ENCODE measurements around the gene CHADL. TPM values are rescaled to one million over a fixed set of nuclear protein-coding genes. Genes with fewer than 3 reads are reported as not detected.

Gene CHADL
- total and polyA plus RNA-seq, 4 donors = 1.00 to 4.2 (median 3.9) TPM

GRCh38 chr22:41273128-41273527 lies 32.4 kb upstream of the CHADL start:
- Histone ChIP-seq H3K27me3 (ENCODE audit: control insufficient read depth in 3 of 3, insufficient read depth in 3 of 3, low read length in 2 of 3) (no peaks in the 10 kb centered on the region), H3K4me3 (no peak overlapping the region), H3K4me1 (ENCODE audit: control insufficient read depth in 5 of 5, insufficient read depth in 5 of 5, low read length in 5 of 5) (no peaks in the 10 kb centered on the region), H3K9me3 (ENCODE audit: control insufficient read depth in 4 of 4, insufficient read depth in 3 of 4, low read length in 3 of 4) (no peaks in the 10 kb centered on the region), H3K27ac (ENCODE audit: low read depth in 1 of 2, low read length in 1 of 2) (no peak overlapping the region), H3K36me3 (ENCODE audit: control insufficient read depth in 4 of 4, insufficient read depth in 4 of 4, low read length in 4 of 4) (peaks cover 21 to 46% (median 24%) of the 10 kb centered on the region in 4 donors), H3K9ac (ENCODE audit: insufficient read depth in 1 of 2, low read length in 2 of 2) (no peak overlapping the region)
- ATAC-seq (ENCODE audit: insufficient read depth, low FRiP score) = no peak
- 97% methylated on average over 7 of the region's 7 CpGs for WGBS, 2 donors
- TF ChIP-seq CTCF (IDR thresholded peaks at IDR 0.05; ENCODE audit: control extremely low read depth, extremely low read depth) = no peak
- no peak for DNase-seq

GRCh38 chr22:41271787-41272186 lies 31.1 kb upstream of the CHADL start:
- no peaks in the 10 kb centered on the region for H3K9me3 ChIP-seq (ENCODE audit: control insufficient read depth in 4 of 4, insufficient read depth in 3 of 4, low read length in 3 of 4)
- WGBS, 2 donors = 92 to 99% methylated on average over 9 of the region's 9 CpGs
- peaks cover 22 to 52% (median 27%) of the 10 kb centered on the region in 4 donors for H3K36me3 ChIP-seq (ENCODE audit: control insufficient read depth in 4 of 4, insufficient read depth in 4 of 4, low read length in 4 of 4)
- no peak overlapping the region for H3K27ac ChIP-seq (ENCODE audit: low read depth in 1 of 2, low read length in 1 of 2)
- no peaks in the 10 kb centered on the region for H3K27me3 ChIP-seq (ENCODE audit: control insufficient read depth in 3 of 3, insufficient read depth in 3 of 3, low read length in 2 of 3)
- no peak overlapping the region for H3K9ac ChIP-seq (ENCODE audit: insufficient read depth in 1 of 2, low read length in 2 of 2)
- DNase-seq (no peak), ATAC-seq (ENCODE audit: insufficient read depth, low FRiP score) (no peak)
- no peaks in the 10 kb centered on the region for H3K4me1 ChIP-seq (ENCODE audit: control insufficient read depth in 5 of 5, insufficient read depth in 5 of 5, low read length in 5 of 5)
- TF ChIP-seq CTCF (IDR thresholded peaks at IDR 0.05; ENCODE audit: control extremely low read depth, extremely low read depth) = no peak
- no peak overlapping the region for H3K4me3 ChIP-seq

DNA sequence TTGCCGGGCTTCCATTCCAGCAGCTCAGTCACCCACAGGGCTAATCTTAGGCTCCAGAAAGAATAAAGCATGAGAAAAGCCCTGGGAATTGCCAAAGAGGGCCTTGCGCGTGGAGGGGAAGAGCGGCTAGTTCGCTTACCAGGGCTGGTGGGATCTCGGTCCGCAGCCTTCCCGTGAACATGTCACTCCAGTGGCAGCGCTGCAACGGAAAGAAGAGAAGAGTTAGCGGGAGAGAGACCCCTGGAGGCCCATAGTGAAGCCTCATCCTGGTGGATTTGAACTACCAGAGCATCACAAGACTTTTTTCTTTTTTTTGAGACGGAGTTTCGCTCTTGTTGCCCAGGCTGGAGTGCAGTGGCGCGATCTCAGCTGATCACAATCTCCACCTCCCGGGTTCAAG lies 27.2 kb upstream of the CHADL start:
- H3K9ac ChIP-seq (ENCODE audit: insufficient read depth in 1 of 2, low read length in 2 of 2) = no peak overlapping the region
- no peaks in the 10 kb centered on the region for H3K4me1 ChIP-seq (ENCODE audit: control insufficient read depth in 5 of 5, insufficient read depth in 5 of 5, low read length in 5 of 5)
- peaks cover 14 to 58% (median 27%) of the 10 kb centered on the region in 4 donors for H3K36me3 ChIP-seq (ENCODE audit: control insufficient read depth in 4 of 4, insufficient read depth in 4 of 4, low read length in 4 of 4)
- H3K4me3 ChIP-seq = no peak overlapping the region
- no peak overlapping the region for H3K27ac ChIP-seq (ENCODE audit: low read depth in 1 of 2, low read length in 1 of 2)
- TF ChIP-seq CTCF (IDR thresholded peaks at IDR 0.05; ENCODE audit: control extremely low read depth, extremely low read depth) = no peak
- no peak for ATAC-seq (ENCODE audit: insufficient read depth, low FRiP score)
- H3K27me3 ChIP-seq (ENCODE audit: control insufficient read depth in 3 of 3, insufficient read depth in 3 of 3, low read length in 2 of 3) = no peaks in the 10 kb centered on the region
- DNase-seq = no peak
- 93 to 98% methylated on average over 16 of the region's 16 CpGs for WGBS, 2 donors
- no peaks in the 10 kb centered on the region for H3K9me3 ChIP-seq (ENCODE audit: control insufficient read depth in 4 of 4, insufficient read depth in 3 of 4, low read length in 3 of 4)

DNA sequence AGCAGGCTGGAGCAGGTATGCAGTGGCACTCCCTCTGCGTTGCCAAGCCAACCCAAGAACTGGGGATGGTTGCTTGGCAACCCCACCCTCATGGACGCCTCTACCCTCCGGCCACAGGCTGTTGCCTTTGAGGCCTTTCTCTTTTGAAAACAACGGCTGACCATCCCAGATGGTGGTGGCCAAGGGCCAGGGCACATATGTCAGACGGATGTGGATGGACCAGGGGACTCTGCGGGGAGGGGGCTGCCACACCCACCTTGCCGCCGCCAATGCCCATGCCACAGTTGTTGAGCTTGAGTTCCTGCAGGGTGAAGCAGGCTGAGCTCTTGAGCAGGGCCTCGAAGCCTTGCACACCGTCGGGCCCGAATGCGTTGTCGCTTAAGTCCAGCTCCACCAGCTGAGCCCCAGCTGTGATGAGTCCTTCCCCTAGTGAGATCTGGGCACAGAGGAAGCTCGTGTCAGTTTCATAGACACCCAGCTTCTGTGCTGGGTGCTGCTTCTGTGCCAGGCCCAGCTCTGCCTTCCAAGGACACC lies 23.7 kb upstream of the CHADL start:
- Histone ChIP-seq H3K36me3 (ENCODE audit: control insufficient read depth in 4 of 4, insufficient read depth in 4 of 4, low read length in 4 of 4) (peaks cover 11 to 68% (median 39%) of the 10 kb centered on the region in 4 donors), H3K27me3 (ENCODE audit: control insufficient read depth in 3 of 3, insufficient read depth in 3 of 3, low read length in 2 of 3) (no peaks in the 10 kb centered on the region), H3K4me3 (no peak overlapping the region), H3K9me3 (ENCODE audit: control insufficient read depth in 4 of 4, insufficient read depth in 3 of 4, low read length in 3 of 4) (no peaks in the 10 kb centered on the region), H3K9ac (ENCODE audit: insufficient read depth in 1 of 2, low read length in 2 of 2) (no peak overlapping the region), H3K27ac (ENCODE audit: low read depth in 1 of 2, low read length in 1 of 2) (no peak overlapping the region), H3K4me1 (ENCODE audit: control insufficient read depth in 5 of 5, insufficient read depth in 5 of 5, low read length in 5 of 5) (no peaks in the 10 kb centered on the region)
- no peak for ATAC-seq (ENCODE audit: insufficient read depth, low FRiP score)
- DNase-seq = no peak
- no peak for TF ChIP-seq CTCF (IDR thresholded peaks at IDR 0.05; ENCODE audit: control extremely low read depth, extremely low read depth)
- 96% methylated on average over 15 of the region's 15 CpGs for WGBS, 2 donors
